ENCODE results near the gene ASB2.

Gene ASB2

DNA sequence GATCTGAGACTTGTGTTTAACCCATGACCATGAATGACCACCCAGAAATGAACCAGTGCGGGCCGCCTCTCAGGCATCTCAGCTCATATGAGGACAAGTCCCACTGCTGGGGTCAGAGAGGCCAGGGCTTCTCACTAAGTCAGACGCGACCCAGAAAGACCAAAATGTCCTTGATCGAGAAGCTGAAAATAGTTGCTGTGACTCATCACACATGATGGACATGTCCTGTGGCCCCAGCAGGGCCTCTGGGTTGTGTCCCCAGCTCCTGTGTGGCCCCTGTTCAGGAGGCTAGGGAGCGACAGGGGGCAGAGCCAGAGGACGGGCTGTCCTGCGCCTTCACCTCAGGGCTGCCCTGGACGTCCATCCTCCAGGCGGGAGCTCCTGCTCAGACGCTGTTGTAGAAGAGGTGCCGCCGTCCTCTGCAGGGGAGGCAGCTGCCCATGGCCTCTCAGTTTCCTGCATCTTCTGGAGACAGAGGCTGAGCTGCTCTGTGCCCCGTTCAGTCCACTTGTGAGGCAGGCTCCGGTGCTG is 78.2 kb downstream of the ASB2 start (continued):
- TF ChIP-seq REST (tag by site-specific recombination; IDR thresholded peaks at IDR 0.05) (no peak), ZBTB7A (tag by site-specific recombination; IDR thresholded peaks at IDR 0.05; ENCODE audit: low read depth) (no peak), ZNF335 (tag by site-specific recombination; conservative IDR thresholded peaks at IDR 0.05) (no peak), ZNF19 (tag by site-specific recombination; IDR thresholded peaks at IDR 0.05; ENCODE audit: low read depth) (no peak), ZNF148 (tag by site-specific recombination; IDR thresholded peaks at IDR 0.05; ENCODE audit: borderline replicate concordance) (no peak), ZNF658 (tag by site-specific recombination; IDR thresholded peaks at IDR 0.05) (no peak)
- TF ChIP-seq, protein P1, sequence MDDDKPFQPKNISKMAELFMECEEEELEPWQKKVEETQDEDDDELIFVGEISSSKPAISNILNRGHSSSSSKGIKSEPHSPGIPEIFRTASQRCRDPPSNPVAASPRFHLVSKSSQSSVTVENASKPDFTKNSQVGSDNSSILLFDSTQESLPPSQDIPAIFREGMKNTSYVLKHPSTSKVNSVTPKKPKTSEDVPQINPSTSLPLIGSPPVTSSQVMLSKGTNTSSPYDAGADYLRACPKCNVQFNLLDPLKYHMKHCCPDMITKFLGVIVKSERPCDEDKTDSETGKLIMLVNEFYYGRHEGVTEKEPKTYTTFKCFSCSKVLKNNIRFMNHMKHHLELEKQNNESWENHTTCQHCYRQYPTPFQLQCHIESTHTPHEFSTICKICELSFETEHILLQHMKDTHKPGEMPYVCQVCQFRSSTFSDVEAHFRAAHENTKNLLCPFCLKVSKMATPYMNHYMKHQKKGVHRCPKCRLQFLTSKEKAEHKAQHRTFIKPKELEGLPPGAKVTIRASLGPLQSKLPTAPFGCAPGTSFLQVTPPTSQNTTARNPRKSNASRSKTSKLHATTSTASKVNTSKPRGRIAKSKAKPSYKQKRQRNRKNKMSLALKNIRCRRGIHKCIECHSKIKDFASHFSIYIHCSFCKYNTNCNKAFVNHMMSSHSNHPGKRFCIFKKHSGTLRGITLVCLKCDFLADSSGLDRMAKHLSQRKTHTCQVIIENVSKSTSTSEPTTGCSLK (tag by site-specific recombination; IDR thresholded peaks at IDR 0.05) = no peak

DNA sequence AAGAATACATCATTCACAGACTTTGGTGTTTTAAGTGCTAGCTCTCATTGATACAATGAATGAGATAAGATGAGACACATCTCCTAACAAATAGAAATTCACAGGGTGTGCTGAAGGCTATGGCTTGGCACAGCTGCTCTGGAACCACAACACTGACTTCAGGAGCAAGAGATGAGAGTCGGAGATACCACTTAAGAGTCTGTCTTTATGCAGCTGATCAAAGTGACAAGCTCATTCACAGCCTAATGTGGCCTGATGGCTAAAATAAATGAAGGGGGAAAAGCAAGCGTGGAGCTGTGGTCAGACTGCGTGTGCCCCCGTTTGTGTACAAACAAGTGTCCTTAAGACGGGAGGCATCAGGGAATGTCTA is 78.9 kb downstream of the ASB2 start:
- Histone ChIP-seq H3K4me3 (ENCODE audit: low read depth, low read length) (no peak overlapping the region), H3K4me1 (ENCODE audit: control insufficient read depth, insufficient read depth, low read length) (no peaks in the 10 kb centered on the region), H3K9me3 (ENCODE audit: control insufficient read depth, insufficient read depth, low read depth, low read length) (no peaks in the 10 kb centered on the region), H3K27ac (ENCODE audit: extremely low read depth, low read depth, low read length) (no peak overlapping the region), H3K36me3 (ENCODE audit: control insufficient read depth in 2 of 2, insufficient read depth in 1 of 2, low read length in 2 of 2) (no peaks in the 10 kb centered on the region)
- POLR2A ChIA-PET = interaction anchor here (0.7 kb wide), 1 partner anchor 183 kb away, joined by 3 read pairs; the partner anchor contains the start of genes DDX24 and IFI27L1
- CTCF ChIA-PET = interaction anchor here (0.5 to 5.7 kb wide), 2 partner anchors 234 to 243 kb away, joined by 3 to 26 read pairs; no protein-coding TSS in a partner anchor
- TF ChIP-seq ZNF148 (tag by site-specific recombination; IDR thresholded peaks at IDR 0.05; ENCODE audit: borderline replicate concordance) (no peak), ZNF239 (tag by site-specific recombination; IDR thresholded peaks at IDR 0.05) (no peak), PRDM2 (tag by site-specific recombination; IDR thresholded peaks at IDR 0.05; ENCODE audit: borderline replicate concordance) (no peak), ZEB2 (tag by site-specific recombination; IDR thresholded peaks at IDR 0.05) (no peak), ZBTB49 (tag by site-specific recombination; IDR thresholded peaks at IDR 0.05; ENCODE audit: low read depth) (no peak), ZBTB17 (tag by site-specific recombination; IDR thresholded peaks at IDR 0.05) (no peak), ZNF555 (tag by site-specific recombination; conservative IDR thresholded peaks at IDR 0.05) (no peak)
- TF ChIP-seq, protein P2, sequence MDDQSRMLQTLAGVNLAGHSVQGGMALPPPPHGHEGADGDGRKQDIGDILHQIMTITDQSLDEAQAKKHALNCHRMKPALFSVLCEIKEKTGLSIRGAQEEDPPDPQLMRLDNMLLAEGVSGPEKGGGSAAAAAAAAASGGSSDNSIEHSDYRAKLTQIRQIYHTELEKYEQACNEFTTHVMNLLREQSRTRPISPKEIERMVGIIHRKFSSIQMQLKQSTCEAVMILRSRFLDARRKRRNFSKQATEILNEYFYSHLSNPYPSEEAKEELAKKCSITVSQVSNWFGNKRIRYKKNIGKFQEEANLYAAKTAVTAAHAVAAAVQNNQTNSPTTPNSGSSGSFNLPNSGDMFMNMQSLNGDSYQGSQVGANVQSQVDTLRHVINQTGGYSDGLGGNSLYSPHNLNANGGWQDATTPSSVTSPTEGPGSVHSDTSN (CRISPR knock-in tag; IDR thresholded peaks at IDR 0.05) = no peak

Data from HEK293 (cell line).